GM12801 (cell line): Measurements from ENCODE around the gene DRAM1.

ENCODE experiments used
- CTCF ChIP-seq: IDR thresholded peaks from one replicate; pipeline ENCODE4 v1.5.1; 2011; ENCODE audit warnings: control low read depth; ENCODE audit not compliant: insufficient read length; ENCODE audit errors: extremely low read depth

The DRAM1 gene

GRCh38 chr12:101902641-101903040 lies 25.3 kb downstream of the DRAM1 start:
- TF ChIP-seq CTCF: no peak

GRCh38 chr12:101906226-101906625 lies 28.8 kb downstream of the DRAM1 start:
- no peak for TF ChIP-seq CTCF

- no peak for TF ChIP-seq CTCF
Measured at GRCh38 chr12:101908395-101908794, 31.0 kb downstream of the DRAM1 start.

GRCh38 chr12:101909646-101910045 lies 32.3 kb downstream of the DRAM1 start:
- TF ChIP-seq CTCF: no peak

- no peak for TF ChIP-seq CTCF
Measured at GRCh38 chr12:101915841-101916240, 38.5 kb downstream of the DRAM1 start.

GRCh38 chr12:101919447-101919846 lies 42.1 kb downstream of the DRAM1 start:
- no peak for TF ChIP-seq CTCF

GRCh38 chr12:101920906-101921305 lies 43.5 kb downstream of the DRAM1 start:
- no peak for TF ChIP-seq CTCF
